Prostate gland (tissue), 2 donors: ENCODE results near the gene SLC16A12.

ENCODE experiments used
- CTCF ChIP-seq, 4 experiments: fragments of 200-600 bp in 2 of 4; fragments of 450-650 bp in 2 of 4; sonication (generic) in 2 of 4; IDR thresholded peaks; 1 replicate in 3 of 4; 2 replicates in 1 of 4; pipeline ENCODE4 v1.5.1; 2016 to 2019; ENCODE audit warnings: antibody characterized with exemption in 4 of 4, mild to moderate bottlenecking in 2 of 4, moderate library complexity in 2 of 4
- POLR2A ChIP-seq: fragments of 450-650 bp; IDR thresholded peaks from one replicate; pipeline ENCODE4 v1.6.1; 2016; ENCODE audit warnings: antibody characterized with exemption, mild to moderate bottlenecking

- TF ChIP-seq CTCF (IDR thresholded peaks at IDR 0.05) (no peak), POLR2A (no peak)
These were observed 20.2 kb downstream of the SLC16A12 start for GRCh38 chr10:89515031-89515841.
